GM10847 (cell line): ENCODE data around the gene PFKFB1.

Experiments used
- POLR2A ChIP-seq: IDR thresholded peaks from 2 replicates; pipeline ENCODE4 v1.6.1; 2011; ENCODE audit not compliant: insufficient read length; ENCODE audit errors: extremely low read depth

Gene PFKFB1

DNA sequence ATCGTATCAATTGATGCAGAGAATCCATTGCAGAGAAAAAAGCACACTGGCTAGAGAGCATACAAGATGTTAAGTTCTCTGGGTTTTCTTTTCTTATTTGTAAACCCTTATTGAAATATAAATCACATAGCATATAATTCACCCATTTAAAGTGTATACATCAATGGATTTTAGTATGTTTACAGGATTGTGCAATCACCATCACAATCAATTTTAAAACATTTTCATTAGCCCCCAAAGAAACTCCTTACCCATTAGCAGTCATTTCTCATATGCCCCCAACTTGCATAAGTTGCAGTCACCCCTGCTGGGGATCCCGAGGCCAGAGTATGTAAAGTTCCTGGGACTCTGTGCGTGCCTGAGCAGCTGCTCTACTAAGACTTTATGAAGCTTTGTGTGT, 108.2 kb downstream of the PFKFB1 start:
- TF ChIP-seq POLR2A, result no peak
